ENCODE results near the gene CRYBG1. TPM values are rescaled to one million over a fixed set of nuclear protein-coding genes. Genes with fewer than 3 reads are reported as not detected.

The CRYBG1 gene
- total RNA-seq, 2 donors from 2014 or later, result 61.0 to 62.4 TPM

- no peaks in the 10 kb centered on the region for H3K9me3 ChIP-seq (ENCODE audit: control insufficient read depth, low read length, poor library complexity, severe bottlenecking)
- DNase-seq (no peak), ATAC-seq (no peak)
- Mint-ChIP-seq H3K4me1 (peaks cover 4% of the 10 kb centered on the region), H3K27ac (no peak overlapping the region), H3K27me3 (peaks cover 45% of the 10 kb centered on the region), H3K36me3 (ENCODE audit: low read depth) (peaks cover 10% of the 10 kb centered on the region), H3K4me3 (no peak overlapping the region)
These were observed 105.7 kb downstream of the CRYBG1 start for GRCh38 chr6:106466211-106466610.

- H3K27ac Mint-ChIP-seq, result no peak overlapping the region
- H3K9me3 ChIP-seq (ENCODE audit: control insufficient read depth, low read length, poor library complexity, severe bottlenecking), result no peaks in the 10 kb centered on the region
- H3K4me1 Mint-ChIP-seq, result peaks cover 2% of the 10 kb centered on the region
- peaks cover 41% of the 10 kb centered on the region for H3K27me3 Mint-ChIP-seq
- peaks cover 8% of the 10 kb centered on the region for H3K36me3 Mint-ChIP-seq (ENCODE audit: low read depth)
- no peak overlapping the region for H3K4me3 Mint-ChIP-seq
- ATAC-seq, result no peak
- no peak for DNase-seq
These were observed 108.4 kb downstream of the CRYBG1 start for GRCh38 chr6:106468935-106469334.

GRCh38 chr6:106469882-106470281 lies 109.4 kb downstream of the CRYBG1 start:
- DNase-seq (no peak), ATAC-seq (no peak)
- peaks cover 8% of the 10 kb centered on the region for H3K36me3 Mint-ChIP-seq (ENCODE audit: low read depth)
- H3K27me3 Mint-ChIP-seq, result peaks cover 41% of the 10 kb centered on the region
- no peak overlapping the region for H3K27ac Mint-ChIP-seq
- H3K4me1 Mint-ChIP-seq, result peaks cover 2% of the 10 kb centered on the region
- H3K4me3 Mint-ChIP-seq, result no peak overlapping the region
- H3K9me3 ChIP-seq (ENCODE audit: control insufficient read depth, low read length, poor library complexity, severe bottlenecking), result no peaks in the 10 kb centered on the region

GRCh38 chr6:106470316-106470715 lies 109.8 kb downstream of the CRYBG1 start:
- Mint-ChIP-seq H3K27me3 (peaks cover 37% of the 10 kb centered on the region), H3K27ac (no peak overlapping the region), H3K4me3 (no peak overlapping the region), H3K4me1 (peaks cover 2% of the 10 kb centered on the region), H3K36me3 (ENCODE audit: low read depth) (peaks cover 8% of the 10 kb centered on the region)
- DNase-seq (no peak), ATAC-seq (no peak)
- no peaks in the 10 kb centered on the region for H3K9me3 ChIP-seq (ENCODE audit: control insufficient read depth, low read length, poor library complexity, severe bottlenecking)

- ATAC-seq (no peak), DNase-seq (no peak)
- peaks cover 8% of the 10 kb centered on the region for H3K36me3 Mint-ChIP-seq (ENCODE audit: low read depth)
- H3K4me1 Mint-ChIP-seq, result peaks cover 2% of the 10 kb centered on the region
- H3K27me3 Mint-ChIP-seq, result peaks cover 35% of the 10 kb centered on the region
- H3K4me3 Mint-ChIP-seq, result no peak overlapping the region
- H3K9me3 ChIP-seq (ENCODE audit: control insufficient read depth, low read length, poor library complexity, severe bottlenecking), result no peaks in the 10 kb centered on the region
- no peak overlapping the region for H3K27ac Mint-ChIP-seq
These were observed 110.3 kb downstream of the CRYBG1 start for GRCh38 chr6:106470811-106471210.

GRCh38 chr6:106473812-106474211 lies 113.3 kb downstream of the CRYBG1 start:
- Mint-ChIP-seq H3K4me3 (no peak overlapping the region), H3K4me1 (peaks cover 5% of the 10 kb centered on the region), H3K27ac (no peak overlapping the region), H3K27me3 (peaks cover 13% of the 10 kb centered on the region), H3K36me3 (ENCODE audit: low read depth) (no peaks in the 10 kb centered on the region)
- no peaks in the 10 kb centered on the region for H3K9me3 ChIP-seq (ENCODE audit: control insufficient read depth, low read length, poor library complexity, severe bottlenecking)
- DNase-seq (no peak), ATAC-seq (no peak)

- ATAC-seq (no peak), DNase-seq (no peak)
- Mint-ChIP-seq H3K27ac (no peak overlapping the region), H3K4me1 (peaks cover 3% of the 10 kb centered on the region), H3K36me3 (ENCODE audit: low read depth) (no peaks in the 10 kb centered on the region), H3K27me3 (peaks cover 7% of the 10 kb centered on the region), H3K4me3 (no peak overlapping the region)
- no peaks in the 10 kb centered on the region for H3K9me3 ChIP-seq (ENCODE audit: control insufficient read depth, low read length, poor library complexity, severe bottlenecking)
These were observed 113.9 kb downstream of the CRYBG1 start for GRCh38 chr6:106474466-106474865.

GRCh38 chr6:106475284-106475683 lies 114.8 kb downstream of the CRYBG1 start:
- peaks cover 10% of the 10 kb centered on the region for H3K27me3 Mint-ChIP-seq
- H3K36me3 Mint-ChIP-seq (ENCODE audit: low read depth), result peaks cover 3% of the 10 kb centered on the region
- DNase-seq (no peak), ATAC-seq (no peak)
- no peak overlapping the region for H3K27ac Mint-ChIP-seq
- no peak overlapping the region for H3K4me3 Mint-ChIP-seq
- H3K9me3 ChIP-seq (ENCODE audit: control insufficient read depth, low read length, poor library complexity, severe bottlenecking), result no peaks in the 10 kb centered on the region
- H3K4me1 Mint-ChIP-seq, result peaks cover 3% of the 10 kb centered on the region

GRCh38 chr6:106476331-106477105 lies 116.0 kb downstream of the CRYBG1 start:
- peaks cover 3% of the 10 kb centered on the region for H3K36me3 Mint-ChIP-seq (ENCODE audit: low read depth)
- ATAC-seq (no peak), DNase-seq (no peak)
- peaks cover 3% of the 10 kb centered on the region for H3K4me1 Mint-ChIP-seq
- H3K4me3 Mint-ChIP-seq, result no peak overlapping the region
- no peaks in the 10 kb centered on the region for H3K9me3 ChIP-seq (ENCODE audit: control insufficient read depth, low read length, poor library complexity, severe bottlenecking)
- H3K27me3 Mint-ChIP-seq, result peaks cover 10% of the 10 kb centered on the region
- no peak overlapping the region for H3K27ac Mint-ChIP-seq

- no peak overlapping the region for H3K27ac Mint-ChIP-seq
- no peaks in the 10 kb centered on the region for H3K9me3 ChIP-seq (ENCODE audit: control insufficient read depth, low read length, poor library complexity, severe bottlenecking)
- ATAC-seq, result no peak
- peaks cover 3% of the 10 kb centered on the region for H3K4me1 Mint-ChIP-seq
- no peak overlapping the region for H3K4me3 Mint-ChIP-seq
- no peak for DNase-seq
- H3K36me3 Mint-ChIP-seq (ENCODE audit: low read depth), result peaks cover 3% of the 10 kb centered on the region
- peaks cover 10% of the 10 kb centered on the region for H3K27me3 Mint-ChIP-seq
These were observed 116.6 kb downstream of the CRYBG1 start for GRCh38 chr6:106477146-106477545.

GRCh38 chr6:106477790-106478189 lies 117.3 kb downstream of the CRYBG1 start:
- Mint-ChIP-seq H3K36me3 (ENCODE audit: low read depth) (peaks cover 3% of the 10 kb centered on the region), H3K27ac (no peak overlapping the region), H3K4me3 (no peak overlapping the region), H3K4me1 (peaks cover 3% of the 10 kb centered on the region), H3K27me3 (peaks cover 10% of the 10 kb centered on the region)
- H3K9me3 ChIP-seq (ENCODE audit: control insufficient read depth, low read length, poor library complexity, severe bottlenecking), result no peaks in the 10 kb centered on the region
- DNase-seq, result no peak
- ATAC-seq, result no peak

GRCh38 chr6:106486236-106486635 lies 125.7 kb downstream of the CRYBG1 start:
- no peaks in the 10 kb centered on the region for H3K36me3 Mint-ChIP-seq (ENCODE audit: low read depth)
- H3K9me3 ChIP-seq (ENCODE audit: control insufficient read depth, low read length, poor library complexity, severe bottlenecking), result no peaks in the 10 kb centered on the region
- ATAC-seq (no peak), DNase-seq (no peak)
- peaks cover 2% of the 10 kb centered on the region for H3K4me1 Mint-ChIP-seq
- H3K27me3 Mint-ChIP-seq, result peaks cover 6% of the 10 kb centered on the region
- no peak overlapping the region for H3K4me3 Mint-ChIP-seq
- no peak overlapping the region for H3K27ac Mint-ChIP-seq

GRCh38 chr6:106488494-106489370 lies 128.2 kb downstream of the CRYBG1 start:
- H3K9me3 ChIP-seq (ENCODE audit: control insufficient read depth, low read length, poor library complexity, severe bottlenecking), result no peaks in the 10 kb centered on the region
- H3K4me3 Mint-ChIP-seq, result no peak overlapping the region
- peaks cover 20% of the 10 kb centered on the region for H3K27me3 Mint-ChIP-seq
- H3K36me3 Mint-ChIP-seq (ENCODE audit: low read depth), result peaks cover 5% of the 10 kb centered on the region
- peaks cover 10% of the 10 kb centered on the region for H3K4me1 Mint-ChIP-seq
- no peak for ATAC-seq
- DNase-seq, result no peak
- H3K27ac Mint-ChIP-seq, result no peak overlapping the region
